A549 (cell line): Measurements from ENCODE around the gene ACOT7. TPM values are rescaled to one million over a fixed set of nuclear protein-coding genes. Genes with fewer than 3 reads are reported as not detected.

Experiments used
- ATAC-seq, 2 experiments: fragments of 200-7000 bp in 1 of 2; fragments of >200 bp in 1 of 2; cut with Nextera tagmentation in 1 of 2; cut with Tn5 transposase in 1 of 2; 3 replicates each; pipeline versions ENCODE4 v1.8.0 to v1.9.1; 2018 to 2020; ENCODE audit warnings: mild to moderate bottlenecking in 1 of 2, moderate library complexity in 1 of 2
- CTCF ChIA-PET: fragments of 300-600 bp; sonication (Branson Sonifier 250); formaldehyde crosslinking; extraction: SDS; loops from one replicate; lab custom pipeline; 2021; ENCODE audit warnings: antibody characterized with exemption, inconsistent platforms; lab: Yijun Ruan, JAX
- POLR2A ChIA-PET: fragments of 350-600 bp; formaldehyde crosslinking; extraction: SDS; loops from one replicate; lab custom pipeline; 2021; ENCODE audit warnings: antibody characterized with exemption, inconsistent platforms; lab: Yijun Ruan, JAX
- DNase-seq, 2 experiments: peaks; one replicate each; pipeline versions ENCODE4 v3.0.0 to v3.0.0-alpha.2; 2011 to 2016; ENCODE audit warnings: low read depth in 1 of 2, low spot score in 1 of 2
- FAIRE-seq: peaks from 2 replicates; lab custom pipeline; 2011; peaks lifted over from hg19 to GRCh38; lab: Jason Lieb, UNC
- H3K27ac ChIP-seq, 2 experiments: fragments of >200 bp; sonication (Bioruptor Twin); formaldehyde crosslinking; 3 replicates each; pipeline ENCODE4 v1.5.1; 2016 to 2017
- H3K4me1 ChIP-seq: fragments of >200 bp; sonication (Bioruptor Twin); formaldehyde crosslinking; 3 replicates; pipeline ENCODE4 v1.6.1; 2016
- H3K4me2 ChIP-seq: fragments of >200 bp; sonication (Bioruptor Twin); formaldehyde crosslinking; 3 replicates; pipeline ENCODE4 v1.6.1; 2016
- H3K4me3 ChIP-seq: fragments of >200 bp; sonication (Bioruptor Twin); formaldehyde crosslinking; 3 replicates; pipeline ENCODE4 v1.5.1; 2016
- H3K9me3 ChIP-seq: fragments of >200 bp; sonication (Bioruptor Twin); formaldehyde crosslinking; 3 replicates; pipeline ENCODE4 v1.6.1; 2016
- BCL3 ChIP-seq: fragments of >200 bp; sonication (Bioruptor Twin); formaldehyde crosslinking; IDR thresholded peaks from 3 replicates; pipeline ENCODE4 v1.6.1; 2016
- CEBPB ChIP-seq, 2 experiments: fragments of >200 bp in 1 of 2; sonication (Bioruptor Twin) in 1 of 2; formaldehyde crosslinking in 1 of 2; IDR thresholded peaks; 2 replicates each; pipeline ENCODE4 v1.6.1; 2012 to 2016
- EHMT2 ChIP-seq: fragments of 200-600 bp; sonication (generic); IDR thresholded peaks from 2 replicates; pipeline ENCODE4 v1.6.1; 2016; ENCODE audit warnings: antibody characterized with exemption, low read depth, mild to moderate bottlenecking, moderate library complexity
- EP300 ChIP-seq, 2 experiments: fragments of >200 bp; sonication (Bioruptor Twin); formaldehyde crosslinking; IDR thresholded peaks; 2 replicates in 1 of 2; 3 replicates in 1 of 2; pipeline ENCODE4 v1.6.1; 2016 to 2017
- FOXS1 ChIP-seq: fragments of 250-450 bp; sonication (Bioruptor Pico); IDR thresholded peaks from 2 replicates; pipeline ENCODE4 v1.5.0; 2020; ENCODE audit warnings: mild to moderate bottlenecking, moderate library complexity
- HDAC2 ChIP-seq: fragments of 200-600 bp; sonication (generic); IDR thresholded peaks from 2 replicates; pipeline ENCODE4 v1.6.1; 2016
- HEYL ChIP-seq: fragments of 250-450 bp; sonication (Bioruptor Pico); IDR thresholded peaks from 2 replicates; pipeline ENCODE4 v1.8.0; 2021; ENCODE audit warnings: mild to moderate bottlenecking, moderate library complexity
- HOXA7 ChIP-seq: fragments of 250-450 bp; sonication (Bioruptor Pico); IDR thresholded peaks from 2 replicates; pipeline ENCODE4 v1.5.0; 2020; ENCODE audit warnings: mild to moderate bottlenecking, moderate library complexity
- HOXB5 ChIP-seq: fragments of 250-450 bp; sonication (Bioruptor Pico); IDR thresholded peaks from 2 replicates; pipeline ENCODE4 v1.5.0; 2020; ENCODE audit warnings: mild to moderate bottlenecking, moderate library complexity
- JUN ChIP-seq, 2 experiments: fragments of >200 bp; sonication (Bioruptor Twin); formaldehyde crosslinking; IDR thresholded peaks; 2 replicates in 1 of 2; 3 replicates in 1 of 2; pipeline ENCODE4 v1.6.1; 2016 to 2017
- JUNB ChIP-seq: fragments of >200 bp; sonication (Bioruptor Twin); formaldehyde crosslinking; IDR thresholded peaks from 2 replicates; pipeline ENCODE4 v1.6.1; 2016
- KDM5A ChIP-seq: fragments of 200-600 bp; sonication (generic); IDR thresholded peaks from 2 replicates; pipeline ENCODE4 v1.6.1; 2016; ENCODE audit warnings: antibody characterized with exemption, mild to moderate bottlenecking
- NFE2L2 ChIP-seq: fragments of 150-350 bp; conservative IDR thresholded peaks from 2 replicates; pipeline ENCODE4 v1.6.1; 2014; ENCODE audit warnings: low read length
- RAD21 ChIP-seq, 2 experiments: fragments of >200 bp in 1 of 2; sonication (Bioruptor Twin) in 1 of 2; formaldehyde crosslinking in 1 of 2; IDR thresholded peaks in 1 of 2; conservative IDR thresholded peaks in 1 of 2; 2 replicates in 1 of 2; 3 replicates in 1 of 2; pipeline ENCODE4 v1.6.1; 2012 to 2018; ENCODE audit warnings: inconsistent platforms in 1 of 2
- RCOR1 ChIP-seq: fragments of 150-350 bp; IDR thresholded peaks from 2 replicates; pipeline ENCODE4 v1.6.1; 2014; ENCODE audit warnings: antibody characterized with exemption, low read length, low read depth
- REST ChIP-seq: fragments of 200-600 bp; sonication (generic); IDR thresholded peaks from 2 replicates; pipeline ENCODE4 v1.6.1; 2016; ENCODE audit warnings: antibody characterized with exemption, mild to moderate bottlenecking, moderate library complexity
- USF2 ChIP-seq: fragments of 450-650 bp; IDR thresholded peaks from 2 replicates; pipeline ENCODE4 v1.6.1; 2014; ENCODE audit warnings: antibody characterized with exemption
- ZC3H11A ChIP-seq: fragments of 450-650 bp; IDR thresholded peaks from 2 replicates; pipeline ENCODE4 v1.6.1; 2014; ENCODE audit warnings: antibody characterized with exemption, mild to moderate bottlenecking
- ZNF302 ChIP-seq: fragments of 250-450 bp; sonication (Bioruptor Pico); IDR thresholded peaks from 2 replicates; pipeline ENCODE4 v1.9.0; 2021; ENCODE audit warnings: inconsistent platforms, mild to moderate bottlenecking, moderate library complexity
- ZSCAN20 ChIP-seq: fragments of 250-450 bp; sonication (Bioruptor Pico); IDR thresholded peaks from 2 replicates; pipeline ENCODE4 v1.8.0; 2022; ENCODE audit warnings: mild to moderate bottlenecking, moderate library complexity
- WGBS: methylation state at CpG from one replicate; pipeline ENCODE4 v1.1.6; 2017; ENCODE audit errors: missing lambda C conversion rate; 5-methylcytosine and 5-hydroxymethylcytosine counted together
- polyA plus RNA-seq, 4 experiments: library from polyadenylated mRNA; depleted of rRNA in 3 of 4; stranded (reverse); fragments of >200 nt; fragmentation: RNase III in 1 of 4; extraction: RNeasy Plus Mini Kit Qiagen cat#74134 plus additional on column Dnase treatment in 1 of 4; gene quantifications; 2 replicates in 3 of 4; 3 replicates in 1 of 4; pipeline ENCODE4 v1.2.3, GENCODE V29; 2011 to 2017

ACOT7 gene
- polyA plus RNA-seq, 2 of the 4 experiments (the other 2 are of a cell fraction): 48.0 to 49.6 TPM

GRCh38 chr1:6254691-6255090, 138.9 kb downstream of the ACOT7 start:
- Histone ChIP-seq H3K4me2 (no peak overlapping the region), H3K4me1 (peaks cover 1% of the 10 kb centered on the region; the same call in 1 of the 3 replicates), H3K9me3 (no peaks in the 10 kb centered on the region), H3K27ac (no peak overlapping the region), H3K4me3 (no peak overlapping the region)
- ChIA-PET POLR2A (no interaction called here), CTCF (no interaction called here)
- TF ChIP-seq RCOR1: no peak
- no peak for TF ChIP-seq JUN (IDR thresholded peaks at IDR 0.05)
- no peak for TF ChIP-seq RAD21 (conservative IDR thresholded peaks at IDR 0.05 in 1 of 2, IDR thresholded peaks at IDR 0.05 in 1 of 2)
- no peak for TF ChIP-seq EHMT2
- WGBS: 76% methylated on average over 8 of the region's 16 CpGs
- FAIRE-seq (no peak), DNase-seq (no peak), ATAC-seq (no peak)

GRCh38 chr1:6253380-6253779, 140.2 kb downstream of the ACOT7 start:
- ChIA-PET POLR2A (no interaction called here), CTCF (interaction anchor here (1.3 to 9.9 kb wide), 2 partner anchors 84 to 184 kb away, joined by 4 to 250 read pairs; no protein-coding TSS in a partner anchor)
- no peak for FAIRE-seq
- Histone ChIP-seq H3K9me3 (no peaks in the 10 kb centered on the region), H3K27ac (no peak overlapping the region), H3K4me1 (no peaks in the 10 kb centered on the region), H3K4me3 (no peak overlapping the region), H3K4me2 (no peak overlapping the region)
- WGBS: 78% methylated on average over 7 of the region's 9 CpGs
- DNase-seq: no peak
- TF ChIP-seq USF2 (no peak), ZSCAN20 (CRISPR knock-in tag) (no peak), BCL3 (no peak), ZNF302 (no peak), HOXB5 (CRISPR knock-in tag) (no peak), NFE2L2 (no peak), RAD21 (conservative IDR thresholded peaks at IDR 0.05 in 1 of 2, IDR thresholded peaks at IDR 0.05 in 1 of 2) (no peak), HDAC2 (no peak), JUN (IDR thresholded peaks at IDR 0.05) (no peak), JUNB (no peak), ZC3H11A (no peak), HEYL (CRISPR knock-in tag) (no peak), HOXA7 (CRISPR knock-in tag) (no peak), EP300 (IDR thresholded peaks at IDR 0.05) (no peak), REST (no peak), CEBPB (IDR thresholded peaks at IDR 0.05) (no peak)
- ATAC-seq: no peak

GRCh38 chr1:6252374-6252710, 141.2 kb downstream of the ACOT7 start:
- H3K4me3 ChIP-seq: no peak overlapping the region
- no peak overlapping the region for H3K27ac ChIP-seq
- no peak overlapping the region for H3K4me2 ChIP-seq
- H3K9me3 ChIP-seq: no peaks in the 10 kb centered on the region
- FAIRE-seq (no peak), ATAC-seq (no peak), DNase-seq (no peak)
- ChIA-PET CTCF (interaction anchor here (1.0 to 9.9 kb wide), 5 partner anchors 85 to 185 kb away, joined by 3 to 250 read pairs (median 4); no protein-coding TSS in a partner anchor), POLR2A (no interaction called here)
- 60% methylated on average over 2 of the region's 4 CpGs for WGBS
- no peaks in the 10 kb centered on the region for H3K4me1 ChIP-seq
- TF ChIP-seq KDM5A: no peak
- no peak for TF ChIP-seq EP300 (IDR thresholded peaks at IDR 0.05)
- TF ChIP-seq FOXS1 (CRISPR knock-in tag): no peak
